ENCODE results near the gene RPS6KA2.

RPS6KA2 gene

GRCh38 chr6:166567107-166567506 is 59.9 kb downstream of the RPS6KA2 start:
- DNase-seq: no peak

GRCh38 chr6:166566026-166567011 is 60.7 kb downstream of the RPS6KA2 start:
- no peak for DNase-seq

- DNase-seq: no peak
Observed at GRCh38 chr6:166565084-166565967, 61.7 kb downstream of the RPS6KA2 start.

GRCh38 chr6:166563805-166564204 is 63.2 kb downstream of the RPS6KA2 start:
- no peak for DNase-seq

- DNase-seq: no peak
Observed at GRCh38 chr6:166563200-166563599, 63.9 kb downstream of the RPS6KA2 start.

- no peak for DNase-seq
Observed at GRCh38 chr6:166562726-166563125, 64.3 kb downstream of the RPS6KA2 start.

GRCh38 chr6:166561771-166562359 is 65.2 kb downstream of the RPS6KA2 start:
- DNase-seq: no peak

GRCh38 chr6:166560222-166560621 is 66.8 kb downstream of the RPS6KA2 start:
- DNase-seq: no peak

GRCh38 chr6:166559662-166560061 is 67.4 kb downstream of the RPS6KA2 start:
- DNase-seq: no peak

GRCh38 chr6:166559211-166559610 is 67.8 kb downstream of the RPS6KA2 start:
- no peak for DNase-seq

- no peak for DNase-seq
Observed at GRCh38 chr6:166558156-166559005, 68.7 kb downstream of the RPS6KA2 start.

- DNase-seq: peak; percentile 82
Observed at GRCh38 chr6:166556863-166557322, 70.2 kb downstream of the RPS6KA2 start.

- no peak for DNase-seq
Observed at GRCh38 chr6:166556336-166556735, 70.7 kb downstream of the RPS6KA2 start.

GRCh38 chr6:166555086-166555485 is 72.0 kb downstream of the RPS6KA2 start:
- DNase-seq: no peak

GRCh38 chr6:166554316-166554715 is 72.7 kb downstream of the RPS6KA2 start:
- DNase-seq: no peak

- no peak for DNase-seq
Observed at GRCh38 chr6:166553563-166554271, 73.3 kb downstream of the RPS6KA2 start.

- no peak for DNase-seq
Observed at GRCh38 chr6:166552600-166552999, 74.5 kb downstream of the RPS6KA2 start.

GRCh38 chr6:166551754-166552495 is 75.1 kb downstream of the RPS6KA2 start:
- no peak for DNase-seq

GRCh38 chr6:166546653-166547052 is 80.4 kb downstream of the RPS6KA2 start:
- no peak for DNase-seq

- DNase-seq: no peak
Observed at GRCh38 chr6:166545156-166546034, 81.7 kb downstream of the RPS6KA2 start.
